Measurements from ENCODE around the gene PDZD2.

Gene PDZD2

GRCh38 chr5:31638345-31638744 is 586 bp upstream of the PDZD2 start:
- DNase-seq (ENCODE audit: low read depth), result no peak

- DNase-seq (ENCODE audit: low read depth), result no peak
These were observed 815 bp downstream of the PDZD2 start for GRCh38 chr5:31639481-31640411.

- no peak for DNase-seq (ENCODE audit: low read depth)
These were observed 1.6 kb downstream of the PDZD2 start for GRCh38 chr5:31640573-31640972.

- no peak for DNase-seq (ENCODE audit: low read depth)
These were observed 2.1 kb downstream of the PDZD2 start for GRCh38 chr5:31641059-31641458.

GRCh38 chr5:31641575-31641974 is 2.6 kb downstream of the PDZD2 start:
- no peak for DNase-seq (ENCODE audit: low read depth)

- DNase-seq (ENCODE audit: low read depth), result no peak
These were observed 6.6 kb downstream of the PDZD2 start for GRCh38 chr5:31645420-31646081.

- no peak for DNase-seq (ENCODE audit: low read depth)
These were observed 9.4 kb downstream of the PDZD2 start for GRCh38 chr5:31648326-31648725.

- DNase-seq (ENCODE audit: low read depth), result no peak
These were observed 12.3 kb downstream of the PDZD2 start for GRCh38 chr5:31651241-31651640.

GRCh38 chr5:31655491-31655890 is 16.6 kb downstream of the PDZD2 start:
- DNase-seq (ENCODE audit: low read depth), result no peak

GRCh38 chr5:31656806-31657205 is 17.9 kb downstream of the PDZD2 start:
- DNase-seq (ENCODE audit: low read depth), result no peak

- DNase-seq (ENCODE audit: low read depth), result no peak
These were observed 18.5 kb downstream of the PDZD2 start for GRCh38 chr5:31657315-31657979.

- DNase-seq (ENCODE audit: low read depth), result no peak
These were observed 22.3 kb downstream of the PDZD2 start for GRCh38 chr5:31661257-31661656.

- DNase-seq (ENCODE audit: low read depth), result no peak
These were observed 24.6 kb downstream of the PDZD2 start for GRCh38 chr5:31663519-31663918.

GRCh38 chr5:31664566-31664965 is 25.6 kb downstream of the PDZD2 start:
- no peak for DNase-seq (ENCODE audit: low read depth)

- DNase-seq (ENCODE audit: low read depth), result no peak
These were observed 32.4 kb downstream of the PDZD2 start for GRCh38 chr5:31671339-31671741.

GRCh38 chr5:31674371-31674951 is 35.5 kb downstream of the PDZD2 start:
- DNase-seq (ENCODE audit: low read depth), result no peak

GRCh38 chr5:31675472-31675871 is 36.5 kb downstream of the PDZD2 start:
- DNase-seq (ENCODE audit: low read depth), result no peak

GRCh38 chr5:31678180-31678579 is 39.2 kb downstream of the PDZD2 start:
- DNase-seq (ENCODE audit: low read depth), result no peak

- DNase-seq (ENCODE audit: low read depth), result no peak
These were observed 41.6 kb downstream of the PDZD2 start for GRCh38 chr5:31680528-31680927.

- DNase-seq (ENCODE audit: low read depth), result no peak
These were observed 43.1 kb downstream of the PDZD2 start for GRCh38 chr5:31682025-31682424.

GRCh38 chr5:31682851-31683250 is 43.9 kb downstream of the PDZD2 start:
- no peak for DNase-seq (ENCODE audit: low read depth)

- DNase-seq (ENCODE audit: low read depth), result no peak
These were observed 49.7 kb downstream of the PDZD2 start for GRCh38 chr5:31688515-31689092.
